K562 (cell line): ENCODE results near the gene KBTBD2. TPM values are rescaled to one million over a fixed set of nuclear protein-coding genes. Genes with fewer than 3 reads are reported as not detected.
A peak's percentile ranks its signal among the peaks of the same experiment; 100 is the strongest.

ENCODE experiments used
- BRD9 ChIP-seq: fragments of 450-650 bp; IDR thresholded peaks from 2 replicates; pipeline ENCODE4 v1.6.1; 2018; ENCODE audit warnings: low read depth; ENCODE audit not compliant: partially characterized antibody
- BRF2 ChIP-seq: IDR thresholded peaks from 3 replicates; pipeline ENCODE4 v1.6.1; 2011; ENCODE audit warnings: borderline replicate concordance, mild to moderate bottlenecking; ENCODE audit not compliant: insufficient read length, insufficient read depth
- CBFA2T2 ChIP-seq: fragments of 450-650 bp; conservative IDR thresholded peaks from 2 replicates; pipeline ENCODE4 v1.6.1; 2017; ENCODE audit warnings: mild to moderate bottlenecking
- CHD1 ChIP-seq: fragments of 200-600 bp; sonication (generic); IDR thresholded peaks from one replicate; pipeline ENCODE4 v1.6.1; 2012; ENCODE audit warnings: mild to moderate bottlenecking, moderate library complexity, low read length, inconsistent platforms
- CREB1 ChIP-seq, 2 experiments: sonication (generic) in 1 of 2; formaldehyde crosslinking in 1 of 2; IDR thresholded peaks; 2 replicates each; pipeline versions ENCODE4 v1.6.1 to v1.8.0; 2012 to 2022; ENCODE audit warnings: inconsistent platforms in 1 of 2, mild to moderate bottlenecking in 1 of 2, missing genetic modification reagents in 1 of 2, moderate library complexity in 1 of 2
- CREM ChIP-seq: IDR thresholded peaks from 2 replicates; pipeline ENCODE4 v1.6.1; 2014; ENCODE audit warnings: antibody characterized with exemption, low read depth
- DPF2 ChIP-seq: fragments of 450-650 bp; IDR thresholded peaks from 2 replicates; pipeline ENCODE4 v1.6.1; 2016
- EP400 ChIP-seq: fragments of 450-650 bp; IDR thresholded peaks from 2 replicates; pipeline ENCODE4 v1.6.1; 2017; ENCODE audit warnings: antibody characterized with exemption, mild to moderate bottlenecking, moderate library complexity
- FOXJ2 ChIP-seq: fragments of 200-800 bp; sonication (Bioruptor generic); IDR thresholded peaks from 2 replicates; pipeline ENCODE4 v1.6.1; 2016; ENCODE audit warnings: missing genetic modification characterization, missing compliant biosample characterization
- FOXK2 ChIP-seq, 2 experiments: fragments of 450-650 bp; IDR thresholded peaks in 1 of 2; conservative IDR thresholded peaks in 1 of 2; 2 replicates each; pipeline ENCODE4 v1.6.1; 2016; ENCODE audit warnings: low read depth in 2 of 2, mild to moderate bottlenecking in 1 of 2
- MBD2 ChIP-seq: sonication (generic); IDR thresholded peaks from 2 replicates; pipeline ENCODE4 v1.6.1; 2016; ENCODE audit warnings: low read depth, borderline replicate concordance
- MEF2D ChIP-seq: conservative IDR thresholded peaks from 2 replicates; pipeline ENCODE4 v1.6.1; 2016; ENCODE audit warnings: low read depth, missing genetic modification characterization, missing compliant biosample characterization
- NBN ChIP-seq: fragments of 450-650 bp; IDR thresholded peaks from 2 replicates; pipeline ENCODE4 v1.6.1; 2016; ENCODE audit warnings: low read depth, mild to moderate bottlenecking
- POLR2A ChIP-seq: fragments of 450-650 bp; conservative IDR thresholded peaks from 2 replicates; pipeline ENCODE4 v1.6.1; 2016
- POLR2AphosphoS2 ChIP-seq: IDR thresholded peaks from 2 replicates; pipeline ENCODE4 v1.6.1; 2012; ENCODE audit warnings: low read length, improper control_type of control experiment
- POLR2H ChIP-seq: IDR thresholded peaks from 2 replicates; pipeline ENCODE4 v1.6.1; 2016; ENCODE audit warnings: missing genetic modification characterization, low read depth, mild to moderate bottlenecking, control low read depth, missing compliant biosample characterization, moderate library complexity
- POU5F1 ChIP-seq: fragments of 150-350 bp; IDR thresholded peaks from 2 replicates; pipeline ENCODE4 v1.6.1; 2014; ENCODE audit warnings: borderline replicate concordance, low read length, low read depth, mild to moderate bottlenecking; ENCODE audit not compliant: partially characterized antibody
- TEAD4 ChIP-seq, 2 experiments: sonication (generic) in 1 of 2; formaldehyde crosslinking in 1 of 2; IDR thresholded peaks; 2 replicates each; pipeline versions ENCODE4 v1.6.1 to v1.8.0; 2012 to 2022; ENCODE audit warnings: borderline replicate concordance in 1 of 2, inconsistent platforms in 1 of 2, low read length in 1 of 2, mild to moderate bottlenecking in 1 of 2, missing genetic modification reagents in 1 of 2
- TFE3 ChIP-seq: fragments of 450-650 bp; formaldehyde crosslinking; IDR thresholded peaks from 2 replicates; pipeline ENCODE4 v1.4.0; 2020; ENCODE audit warnings: mild to moderate bottlenecking, mixed read lengths
- ZNF134 ChIP-seq: fragments of 250-450 bp; sonication (Bioruptor Pico); conservative IDR thresholded peaks from 2 replicates; pipeline ENCODE4 v1.4.0; 2020
- polyA plus RNA-seq, 8 experiments: library from polyadenylated mRNA; depleted of rRNA in 4 of 8; stranded (reverse) in 5 of 8; unstranded in 3 of 8; fragments of >200 nt; fragmentation: Nextera tagmentation in 2 of 8; fragmentation: Illumina TruSeq in 1 of 8; extraction: Ambion mirVana in 2 of 8; extraction: Trizol in 1 of 8; gene quantifications; 2 replicates each; pipeline versions ENCODE4 v1.2.1 to v1.2.3, GENCODE V29; 2011 to 2014; ENCODE audit warnings: inconsistent platforms in 1 of 8, missing spikeins in 1 of 8
- total RNA-seq, 7 experiments: library from RNA; depleted of rRNA in 6 of 7; stranded (reverse); fragments of >200 nt in 6 of 7; fragmentation: Illumina TruSeq in 2 of 7; extraction: Trizol in 2 of 7; gene quantifications; 2 replicates each; pipeline versions ENCODE4 v1.2.1 to v1.2.3, GENCODE V29; 2011 to 2021; ENCODE audit warnings: low replicate concordance in 1 of 7
- TF ChIP-seq, protein P1 (sequence below), 2 experiments: fragments of 450-650 bp; conservative IDR thresholded peaks; 2 replicates each; pipeline ENCODE4 v1.6.1; 2017; ENCODE audit warnings: mild to moderate bottlenecking in 2 of 2, moderate library complexity in 2 of 2

Gene KBTBD2
- total and polyA plus RNA-seq, 9 of the 15 experiments (the other 6 are each of a cell fraction or from before 2014, with no cell fraction given) = 22.8 to 62.2 (median 30.8) TPM

- no peak for TF ChIP-seq MBD2
- peak; percentile 15 for TF ChIP-seq CHD1
- TF ChIP-seq CREM = peak; percentile 67; the same call in 1 of the 2 replicates
- no peak for TF ChIP-seq BRF2
- TF ChIP-seq FOXK2 (conservative IDR thresholded peaks at IDR 0.05 in 1 of 2, IDR thresholded peaks at IDR 0.05 in 1 of 2; ENCODE audit: low read depth in 2 of 2) = peak; percentile 70 to 81; a peak in 2 of 4 replicates
- peak; percentile 67 for TF ChIP-seq CBFA2T2
- peak; percentile 40; the same call in 1 of the 2 replicates for TF ChIP-seq POLR2H (tag)
- TF ChIP-seq TFE3 = peak; percentile 94
- TF ChIP-seq BRD9 = peak; percentile 1
- no peak for TF ChIP-seq MEF2D (tag)
- no peak for TF ChIP-seq POU5F1
- TF ChIP-seq DPF2 = no peak
- TF ChIP-seq POLR2AphosphoS2 = peak; percentile 37; the same call in 1 of the 2 replicates
- peak; percentile 52; the same call in 1 of the 2 replicates for TF ChIP-seq POLR2A
- 0 out of 2 replicates have a peak, but pooled peaks have one; percentile 55 for TF ChIP-seq NBN
- no peak for TF ChIP-seq ZNF134 (CRISPR knock-in tag)
- peak; percentile 49; the same call in 1 of the 2 replicates for TF ChIP-seq EP400
- peak; percentile 71; the same call in 1 of the 2 replicates for TF ChIP-seq FOXJ2
- TF ChIP-seq, protein P1, sequence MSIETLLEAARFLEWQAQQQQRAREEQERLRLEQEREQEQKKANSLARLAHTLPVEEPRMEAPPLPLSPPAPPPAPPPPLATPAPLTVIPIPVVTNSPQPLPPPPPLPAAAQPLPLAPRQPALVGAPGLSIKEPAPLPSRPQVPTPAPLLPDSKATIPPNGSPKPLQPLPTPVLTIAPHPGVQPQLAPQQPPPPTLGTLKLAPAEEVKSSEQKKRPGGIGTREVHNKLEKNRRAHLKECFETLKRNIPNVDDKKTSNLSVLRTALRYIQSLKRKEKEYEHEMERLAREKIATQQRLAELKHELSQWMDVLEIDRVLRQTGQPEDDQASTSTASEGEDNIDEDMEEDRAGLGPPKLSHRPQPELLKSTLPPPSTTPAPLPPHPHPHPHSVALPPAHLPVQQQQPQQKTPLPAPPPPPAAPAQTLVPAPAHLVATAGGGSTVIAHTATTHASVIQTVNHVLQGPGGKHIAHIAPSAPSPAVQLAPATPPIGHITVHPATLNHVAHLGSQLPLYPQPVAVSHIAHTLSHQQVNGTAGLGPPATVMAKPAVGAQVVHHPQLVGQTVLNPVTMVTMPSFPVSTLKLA (conservative IDR thresholded peaks at IDR 0.05) = peak; percentile 56 to 76
- peak; percentile 41; the same call in 1 of the 2 replicates for TF ChIP-seq TEAD4 (IDR thresholded peaks at IDR 0.05; ENCODE audit: low read length)
- no peak for TF ChIP-seq TEAD4 (CRISPR knock-in tag; IDR thresholded peaks at IDR 0.05; ENCODE audit: borderline replicate concordance)
- TF ChIP-seq CREB1 (IDR thresholded peaks at IDR 0.05) = no peak
- TF ChIP-seq CREB1 (CRISPR knock-in tag; IDR thresholded peaks at IDR 0.05) = peak; percentile 49
Observed at GRCh38 chr7:32890010-32890792, 1.4 kb downstream of the KBTBD2 start (continued).
